Activated CD8-positive, alpha-beta T cell treated with anti-CD3 and anti-CD28 coated beads for 36 hours (primary cell): ENCODE data around the gene DDX23. TPM values are rescaled to one million over a fixed set of nuclear protein-coding genes. Genes with fewer than 3 reads are reported as not detected.
"Not testable (repeated sequence)": the region's sequence is repeated elsewhere in the genome, so short reads cannot be mapped to it uniquely, and the experiment has no call there.

Experiments used
- ATAC-seq: fragments of 200-7000 bp; cut with Tn5 transposase; one replicate; pipeline ENCODE4 v1.10.0; 2021; ENCODE audit warnings: mild to moderate bottlenecking, moderate library complexity
- CTCF ChIA-PET: fragments of 350-600 bp; sonication (Branson Sonifier 250); formaldehyde crosslinking; loops from one replicate; lab custom pipeline; 2021; ENCODE audit warnings: antibody characterized with exemption; lab: Charles Lee
- POLR2A ChIA-PET: fragments of 350-600 bp; sonication (Branson Sonifier 250); formaldehyde crosslinking; loops from one replicate; lab custom pipeline; 2021; ENCODE audit warnings: antibody characterized with exemption; lab: Charles Lee
- DNase-seq: peaks from one replicate; pipeline ENCODE4 v3.0.0-alpha.2; 2020
- H3K27ac Mint-ChIP-seq: one replicate; pipeline ENCODE4 v1.8.0; 2021; ENCODE audit warnings: mild to moderate bottlenecking, mixed read lengths
- H3K27me3 Mint-ChIP-seq: one replicate; pipeline ENCODE4 v1.8.0; 2021; ENCODE audit warnings: mixed read lengths
- H3K36me3 Mint-ChIP-seq: one replicate; pipeline ENCODE4 v1.8.0; 2021; ENCODE audit warnings: low read depth, mixed read lengths
- H3K4me1 Mint-ChIP-seq: one replicate; pipeline ENCODE4 v1.8.0; 2021; ENCODE audit warnings: low read depth, mixed read lengths
- H3K4me3 Mint-ChIP-seq: one replicate; pipeline ENCODE4 v1.8.0; 2021; ENCODE audit warnings: mild to moderate bottlenecking, moderate library complexity, mixed read lengths
- H3K9me3 Mint-ChIP-seq: one replicate; pipeline ENCODE4 v1.8.0; 2021; ENCODE audit warnings: mixed read lengths
- intact Hi-C: fragments of 100-400 bp; cut with micrococcal nuclease; formaldehyde crosslinking; loops from one replicate; pipeline ENCODE4 v1.10.0; 2022
- total RNA-seq, 2 experiments: library from RNA; stranded (reverse); gene quantifications; one replicate each; pipeline ENCODE4 v1.2.3, GENCODE V29; 2021
- TF ChIP-seq, protein P1 (sequence below): fragments of 200-600 bp; IDR thresholded peaks from one replicate; pipeline ENCODE4 v1.8.0; 2022; ENCODE audit warnings: antibody characterized with exemption, mild to moderate bottlenecking

The DDX23 gene
- total RNA-seq, 2 experiments from 2014 or later = 84.5 to 95.6 TPM

DNA sequence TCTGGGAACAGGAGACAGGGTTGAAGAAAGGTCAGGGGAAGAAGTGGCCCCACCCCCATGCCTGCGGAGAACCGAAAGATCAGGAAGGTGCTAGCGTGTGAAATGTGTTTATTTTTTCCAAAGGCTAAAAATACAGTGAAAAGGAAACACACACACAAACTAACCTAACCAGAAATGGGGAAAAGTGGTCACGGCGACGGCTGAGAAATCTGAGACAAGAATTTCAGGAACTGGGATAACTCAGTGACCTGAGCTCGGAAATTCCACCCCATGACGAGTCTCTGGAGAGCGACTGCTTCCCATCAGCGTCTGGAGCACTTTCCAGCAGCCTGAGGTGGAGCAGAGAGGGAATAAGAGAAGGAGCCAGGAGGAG lies 30.3 kb upstream of the DDX23 start:
- H3K4me1 Mint-ChIP-seq = no peaks in the 10 kb centered on the region
- H3K27me3 Mint-ChIP-seq = peaks cover 22% of the 10 kb centered on the region
- H3K27ac Mint-ChIP-seq = no peak overlapping the region
- DNase-seq (no peak), ATAC-seq (no peak)
- CTCF ChIA-PET = interaction anchor here (1.0 to 3.4 kb wide), 5 partner anchors 9 to 67 kb away, joined by 3 to 15 read pairs (median 4); no protein-coding TSS in a partner anchor
- POLR2A ChIA-PET = interaction anchor here (1.2 kb wide), 1 partner anchor 15 kb away, joined by 3 read pairs; no protein-coding TSS in a partner anchor
- intact Hi-C loops = no loop called here
- TF ChIP-seq, protein P1, sequence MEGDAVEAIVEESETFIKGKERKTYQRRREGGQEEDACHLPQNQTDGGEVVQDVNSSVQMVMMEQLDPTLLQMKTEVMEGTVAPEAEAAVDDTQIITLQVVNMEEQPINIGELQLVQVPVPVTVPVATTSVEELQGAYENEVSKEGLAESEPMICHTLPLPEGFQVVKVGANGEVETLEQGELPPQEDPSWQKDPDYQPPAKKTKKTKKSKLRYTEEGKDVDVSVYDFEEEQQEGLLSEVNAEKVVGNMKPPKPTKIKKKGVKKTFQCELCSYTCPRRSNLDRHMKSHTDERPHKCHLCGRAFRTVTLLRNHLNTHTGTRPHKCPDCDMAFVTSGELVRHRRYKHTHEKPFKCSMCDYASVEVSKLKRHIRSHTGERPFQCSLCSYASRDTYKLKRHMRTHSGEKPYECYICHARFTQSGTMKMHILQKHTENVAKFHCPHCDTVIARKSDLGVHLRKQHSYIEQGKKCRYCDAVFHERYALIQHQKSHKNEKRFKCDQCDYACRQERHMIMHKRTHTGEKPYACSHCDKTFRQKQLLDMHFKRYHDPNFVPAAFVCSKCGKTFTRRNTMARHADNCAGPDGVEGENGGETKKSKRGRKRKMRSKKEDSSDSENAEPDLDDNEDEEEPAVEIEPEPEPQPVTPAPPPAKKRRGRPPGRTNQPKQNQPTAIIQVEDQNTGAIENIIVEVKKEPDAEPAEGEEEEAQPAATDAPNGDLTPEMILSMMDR = no peak
- H3K4me3 Mint-ChIP-seq = no peak overlapping the region
- no peaks in the 10 kb centered on the region for H3K9me3 Mint-ChIP-seq
- H3K36me3 Mint-ChIP-seq = no peaks in the 10 kb centered on the region

DNA sequence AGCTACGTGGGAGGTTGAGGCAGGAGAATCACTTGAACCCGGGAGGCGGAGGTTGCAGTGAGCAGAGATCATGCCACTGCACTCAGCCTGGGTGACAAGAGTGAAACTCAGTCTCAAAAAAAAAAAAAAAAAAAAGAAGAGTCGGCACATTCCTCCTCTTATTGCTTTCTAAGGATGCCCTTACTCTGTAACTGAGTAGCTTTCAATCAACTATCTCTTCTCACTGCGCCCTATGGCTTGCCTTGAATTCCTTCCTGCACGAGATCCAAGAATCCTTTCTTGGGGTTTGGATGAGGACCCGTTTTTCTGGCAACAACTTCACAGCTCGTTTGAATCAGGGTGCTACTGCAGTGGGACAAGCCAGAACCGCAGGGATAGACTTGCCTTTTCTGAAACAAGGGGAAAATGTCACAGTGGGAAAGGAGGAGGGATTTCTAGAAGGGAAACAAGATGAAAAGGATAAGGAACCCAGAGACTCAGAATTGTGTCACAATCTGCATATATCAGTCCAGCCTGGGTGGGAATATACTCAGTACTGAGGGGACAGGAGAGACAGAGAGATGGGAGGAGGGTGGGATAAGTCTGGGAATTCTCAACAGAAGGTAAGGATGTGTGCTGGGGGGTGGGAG lies 29.8 kb upstream of the DDX23 start:
- intact Hi-C loops = no loop called here
- H3K27ac Mint-ChIP-seq = no peak overlapping the region
- no peaks in the 10 kb centered on the region for H3K9me3 Mint-ChIP-seq
- H3K4me3 Mint-ChIP-seq = no peak overlapping the region
- peaks cover 22% of the 10 kb centered on the region for H3K27me3 Mint-ChIP-seq
- TF ChIP-seq, protein P1 = no peak
- no peak for ATAC-seq
- no peaks in the 10 kb centered on the region for H3K4me1 Mint-ChIP-seq
- no peak for DNase-seq
- POLR2A ChIA-PET = interaction anchor here (1.2 kb wide), 1 partner anchor 14 kb away, joined by 3 read pairs; no protein-coding TSS in a partner anchor
- CTCF ChIA-PET = interaction anchor here (1.1 to 3.4 kb wide), 5 partner anchors 9 to 67 kb away, joined by 3 to 23 read pairs (median 8); no protein-coding TSS in a partner anchor
- no peaks in the 10 kb centered on the region for H3K36me3 Mint-ChIP-seq

DNA sequence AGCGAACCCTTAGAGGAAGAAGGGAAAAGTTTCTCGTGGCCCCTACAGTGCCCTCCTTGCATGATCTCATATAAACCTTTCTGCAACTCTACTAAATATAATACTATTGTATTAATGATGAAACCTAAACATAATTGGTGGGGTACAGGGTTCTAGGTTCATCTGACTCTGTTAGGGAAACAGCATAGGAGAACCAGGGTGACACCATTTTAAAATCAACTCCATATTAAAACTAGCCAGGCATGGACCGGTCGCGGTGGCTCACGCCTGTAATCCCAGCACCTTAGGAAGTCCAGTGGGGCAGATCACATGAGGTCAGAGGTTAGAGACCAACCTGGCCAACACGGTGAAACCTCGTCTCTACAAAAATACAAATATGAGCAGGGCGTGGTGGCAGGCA lies 28.7 kb upstream of the DDX23 start:
- no peak overlapping the region for H3K4me3 Mint-ChIP-seq
- H3K36me3 Mint-ChIP-seq = no peaks in the 10 kb centered on the region
- ATAC-seq (no peak), DNase-seq (no peak)
- ChIA-PET CTCF (interaction anchor here (3.2 to 3.4 kb wide), 2 partner anchors 10 to 27 kb away, joined by 15 to 23 read pairs; no protein-coding TSS in a partner anchor), POLR2A (no interaction called here)
- peaks cover 22% of the 10 kb centered on the region for H3K27me3 Mint-ChIP-seq
- no peak overlapping the region for H3K27ac Mint-ChIP-seq
- H3K4me1 Mint-ChIP-seq = no peaks in the 10 kb centered on the region
- no peaks in the 10 kb centered on the region for H3K9me3 Mint-ChIP-seq
- TF ChIP-seq, protein P1 = no peak
- intact Hi-C loops = no loop called here

DNA sequence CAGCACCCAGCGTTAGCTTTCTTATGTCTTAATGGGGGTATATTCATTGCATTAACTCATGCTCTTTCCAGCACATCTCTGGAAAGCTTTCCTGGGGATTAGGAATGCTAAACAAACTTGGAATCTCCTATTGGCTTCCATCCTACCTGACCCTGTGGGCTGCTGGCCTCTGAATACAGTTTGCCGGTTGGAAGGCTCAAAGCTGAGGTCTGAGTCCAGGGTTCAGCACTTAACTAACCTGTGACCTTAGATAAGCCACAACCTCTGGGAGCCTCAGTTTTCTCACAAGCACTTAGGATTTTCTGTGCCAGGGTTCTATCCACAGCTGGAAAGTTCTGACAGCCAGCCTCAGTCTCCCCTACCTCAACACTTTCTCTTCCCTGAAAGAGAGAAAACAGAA lies 26.6 kb upstream of the DDX23 start:
- H3K36me3 Mint-ChIP-seq = no peaks in the 10 kb centered on the region
- TF ChIP-seq, protein P1 = no peak
- no peak for DNase-seq
- no peak overlapping the region for H3K4me3 Mint-ChIP-seq
- peaks cover 20% of the 10 kb centered on the region for H3K27me3 Mint-ChIP-seq
- no peaks in the 10 kb centered on the region for H3K4me1 Mint-ChIP-seq
- no peak overlapping the region for H3K27ac Mint-ChIP-seq
- CTCF ChIA-PET = interaction anchor here (0.8 to 1.3 kb wide), 3 partner anchors 11 to 66 kb away, joined by 3 to 5 read pairs (median 3); no protein-coding TSS in a partner anchor
- ATAC-seq = no peak
- intact Hi-C loops = no loop called here
- H3K9me3 Mint-ChIP-seq = no peaks in the 10 kb centered on the region
- POLR2A ChIA-PET = interaction anchor here (0.6 kb wide), 1 partner anchor 13 kb away, joined by 3 read pairs; no protein-coding TSS in a partner anchor

DNA sequence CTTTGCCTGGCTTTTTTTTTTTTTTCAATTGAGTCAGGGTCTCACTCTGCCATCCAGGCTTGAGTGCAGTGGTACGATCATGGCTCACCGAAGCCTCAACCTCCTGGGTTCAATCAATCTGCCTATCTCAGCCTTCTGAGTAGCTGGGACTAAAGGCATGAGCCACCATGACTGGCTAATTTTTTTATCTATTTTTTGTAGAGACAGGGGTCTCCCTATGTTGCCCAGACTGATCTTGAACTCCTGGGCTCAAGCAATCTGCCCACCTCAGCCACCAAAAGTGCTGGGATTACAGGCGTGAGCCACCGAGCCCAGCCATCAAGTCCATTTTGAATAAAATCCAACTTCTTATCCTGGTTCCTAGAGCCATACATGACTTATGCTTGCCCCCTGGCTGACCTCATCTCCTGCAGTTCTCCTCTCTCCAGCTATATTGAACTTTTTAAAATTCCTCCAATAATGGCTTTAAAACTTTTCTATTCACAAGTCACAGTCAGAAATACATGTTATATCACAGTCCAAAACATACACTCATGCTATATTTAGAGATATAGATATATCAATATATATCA lies 24.1 kb upstream of the DDX23 start:
- TF ChIP-seq, protein P1 = no peak
- Mint-ChIP-seq H3K9me3 (no peaks in the 10 kb centered on the region), H3K36me3 (no peaks in the 10 kb centered on the region), H3K4me1 (no peaks in the 10 kb centered on the region), H3K27me3 (peaks cover 11% of the 10 kb centered on the region), H3K4me3 (no peak overlapping the region), H3K27ac (no peak overlapping the region)
- ChIA-PET CTCF (interaction anchor here (1.0 to 1.6 kb wide), 3 partner anchors 14 to 112 kb away, joined by 3 to 8 read pairs (median 4); no protein-coding TSS in a partner anchor), POLR2A (interaction anchor here (0.6 to 0.7 kb wide), 2 partner anchors 97 to 317 kb away, joined by 3 to 6 read pairs; no protein-coding TSS in a partner anchor)
- intact Hi-C loops = no loop called here
- ATAC-seq = no peak
- no peak for DNase-seq

DNA sequence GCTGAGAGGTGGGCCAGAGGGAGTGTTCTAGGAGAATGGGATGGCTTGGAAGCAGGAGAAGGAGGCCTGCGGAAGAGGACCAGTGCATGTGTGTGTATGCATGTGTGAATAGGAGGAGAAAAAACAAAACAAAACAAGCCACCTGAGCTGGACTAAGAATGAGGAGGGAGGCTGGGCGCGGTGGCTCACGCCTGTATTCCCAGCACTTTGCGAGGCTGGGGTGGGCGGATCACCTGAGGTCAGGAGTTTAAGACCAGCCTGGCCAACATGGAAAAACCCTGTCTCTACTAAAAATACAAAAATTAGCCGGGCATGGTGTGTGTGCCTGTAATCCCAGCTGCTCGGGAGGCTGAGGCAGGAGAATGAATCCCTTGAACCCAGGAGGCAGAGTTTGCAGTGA lies 21.6 kb upstream of the DDX23 start:
- POLR2A ChIA-PET = not testable (repeated sequence)

More for the DNA sequence above, 21.6 kb upstream of the DDX23 start:
- H3K4me3 Mint-ChIP-seq, intact Hi-C loops, H3K4me1 Mint-ChIP-seq, H3K36me3 Mint-ChIP-seq, H3K9me3 Mint-ChIP-seq, ATAC-seq, DNase-seq, H3K27ac Mint-ChIP-seq, H3K27me3 Mint-ChIP-seq: not testable (repeated sequence)
- CTCF ChIA-PET = interaction anchor here (1.2 to 3.9 kb wide), 7 partner anchors 9 to 114 kb away, joined by 3 to 28 read pairs (median 8); partner anchors contain the start of gene DDX23
